Kidney epithelial cell (primary cell): Measurements from ENCODE around the gene FSTL4. TPM values are rescaled to one million over a fixed set of nuclear protein-coding genes. Genes with fewer than 3 reads are reported as not detected.
"Not testable (repeated sequence)": the region's sequence is repeated elsewhere in the genome, so short reads cannot be mapped to it uniquely, and the experiment has no call there.

ENCODE experiments used
- DNase-seq: peaks from one replicate; pipeline ENCODE4 v3.0.0-alpha.2; 2010; ENCODE audit warnings: low read depth
- H3K27me3 ChIP-seq: 2 replicates; pipeline ENCODE4 v1.6.0; 2011; ENCODE audit warnings: low read length; ENCODE audit not compliant: control insufficient read depth, insufficient read depth
- H3K36me3 ChIP-seq: 2 replicates; pipeline ENCODE4 v1.5.1; 2011; ENCODE audit warnings: low read length; ENCODE audit not compliant: control insufficient read depth, insufficient read depth
- H3K4me3 ChIP-seq: 2 replicates; pipeline ENCODE4 v1.5.1; 2011; ENCODE audit warnings: low read depth, mild to moderate bottlenecking, control low read depth, low read length
- total RNA-seq: library from RNA; depleted of rRNA; stranded (reverse); fragments of >200 nt; gene quantifications from 2 replicates; pipeline ENCODE4 v1.2.3, GENCODE V29; 2015
- TF ChIP-seq, protein P1 (sequence below): IDR thresholded peaks from 2 replicates; pipeline ENCODE4 v1.5.1; 2011; ENCODE audit warnings: mild to moderate bottlenecking, moderate library complexity, low read length, control low read depth, inconsistent platforms; ENCODE audit not compliant: insufficient read depth, poor library complexity, severe bottlenecking

The FSTL4 gene
- total RNA-seq, 1 donor from 2014 or later: not detected

DNA sequence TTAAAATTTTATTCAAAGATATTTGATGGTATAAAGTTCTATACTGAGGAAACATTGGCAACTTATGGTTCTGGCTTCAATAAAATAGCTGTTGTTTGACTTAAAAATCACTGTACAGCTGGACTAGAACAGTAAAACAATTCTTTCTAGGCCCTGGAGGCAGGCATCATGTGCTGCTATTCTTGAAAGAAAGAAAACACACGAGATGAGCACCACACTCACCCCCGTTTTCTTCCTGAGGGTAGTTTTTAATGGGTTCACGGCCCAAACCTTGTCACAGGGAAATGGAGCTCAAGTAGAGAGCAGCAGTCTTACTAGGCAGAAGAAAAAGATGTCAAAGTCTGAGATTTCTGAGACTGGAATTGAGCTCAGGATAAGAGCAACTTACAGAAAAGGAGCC is 68.0 kb downstream of the FSTL4 start:
- no peak overlapping the region for H3K4me3 ChIP-seq
- H3K27me3 ChIP-seq: peaks cover 4% of the 10 kb centered on the region
- TF ChIP-seq, protein P1, sequence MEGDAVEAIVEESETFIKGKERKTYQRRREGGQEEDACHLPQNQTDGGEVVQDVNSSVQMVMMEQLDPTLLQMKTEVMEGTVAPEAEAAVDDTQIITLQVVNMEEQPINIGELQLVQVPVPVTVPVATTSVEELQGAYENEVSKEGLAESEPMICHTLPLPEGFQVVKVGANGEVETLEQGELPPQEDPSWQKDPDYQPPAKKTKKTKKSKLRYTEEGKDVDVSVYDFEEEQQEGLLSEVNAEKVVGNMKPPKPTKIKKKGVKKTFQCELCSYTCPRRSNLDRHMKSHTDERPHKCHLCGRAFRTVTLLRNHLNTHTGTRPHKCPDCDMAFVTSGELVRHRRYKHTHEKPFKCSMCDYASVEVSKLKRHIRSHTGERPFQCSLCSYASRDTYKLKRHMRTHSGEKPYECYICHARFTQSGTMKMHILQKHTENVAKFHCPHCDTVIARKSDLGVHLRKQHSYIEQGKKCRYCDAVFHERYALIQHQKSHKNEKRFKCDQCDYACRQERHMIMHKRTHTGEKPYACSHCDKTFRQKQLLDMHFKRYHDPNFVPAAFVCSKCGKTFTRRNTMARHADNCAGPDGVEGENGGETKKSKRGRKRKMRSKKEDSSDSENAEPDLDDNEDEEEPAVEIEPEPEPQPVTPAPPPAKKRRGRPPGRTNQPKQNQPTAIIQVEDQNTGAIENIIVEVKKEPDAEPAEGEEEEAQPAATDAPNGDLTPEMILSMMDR: no peak
- DNase-seq: no peak
- no peaks in the 10 kb centered on the region for H3K36me3 ChIP-seq

DNA sequence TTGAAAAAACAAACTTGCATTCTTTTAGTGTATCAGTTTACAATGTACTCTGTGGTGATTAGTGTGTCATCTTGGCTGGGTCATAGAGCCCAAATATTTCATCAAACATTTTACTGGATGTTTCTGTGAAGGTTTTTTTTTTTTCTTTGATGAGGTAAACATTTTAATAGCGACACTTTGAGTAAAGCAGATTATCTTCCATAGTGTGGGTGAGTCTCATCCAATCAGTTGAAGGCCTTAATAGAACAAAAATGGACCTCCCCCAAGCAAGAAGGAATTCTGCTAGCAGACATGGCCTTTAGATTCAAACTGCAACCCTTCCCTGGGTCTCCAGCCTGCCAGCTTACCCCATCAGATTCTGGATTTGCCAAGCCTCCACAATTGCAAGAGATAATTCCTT is 72.5 kb downstream of the FSTL4 start:
- Histone ChIP-seq H3K4me3 (no peak overlapping the region), H3K27me3 (peaks cover 9% of the 10 kb centered on the region), H3K36me3 (no peaks in the 10 kb centered on the region)
- DNase-seq: no peak
- TF ChIP-seq, protein P1: no peak

DNA sequence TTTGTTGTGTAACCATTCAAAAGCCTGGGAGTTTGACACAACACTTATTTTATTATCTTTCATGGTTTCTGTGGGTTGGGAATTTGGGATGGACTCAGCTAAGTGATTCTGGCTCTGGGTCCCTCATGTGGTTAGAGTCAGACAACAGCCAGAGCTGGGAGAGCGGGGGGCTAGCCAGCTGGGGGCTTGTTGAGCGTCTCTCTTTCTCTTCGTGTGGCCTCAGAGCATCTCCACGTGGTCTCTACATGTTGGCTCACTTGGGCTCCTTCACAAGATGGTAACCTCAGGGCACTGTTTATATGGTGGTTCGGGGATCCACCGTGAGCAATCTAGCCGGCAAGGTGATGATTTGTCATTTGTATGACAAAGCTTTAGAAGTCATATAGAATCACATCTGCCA is 73.6 kb downstream of the FSTL4 start:
- Histone ChIP-seq H3K27me3 (peaks cover 10% of the 10 kb centered on the region), H3K4me3 (no peak overlapping the region), H3K36me3 (no peaks in the 10 kb centered on the region)
- DNase-seq: no peak
- TF ChIP-seq, protein P1: no peak

DNA sequence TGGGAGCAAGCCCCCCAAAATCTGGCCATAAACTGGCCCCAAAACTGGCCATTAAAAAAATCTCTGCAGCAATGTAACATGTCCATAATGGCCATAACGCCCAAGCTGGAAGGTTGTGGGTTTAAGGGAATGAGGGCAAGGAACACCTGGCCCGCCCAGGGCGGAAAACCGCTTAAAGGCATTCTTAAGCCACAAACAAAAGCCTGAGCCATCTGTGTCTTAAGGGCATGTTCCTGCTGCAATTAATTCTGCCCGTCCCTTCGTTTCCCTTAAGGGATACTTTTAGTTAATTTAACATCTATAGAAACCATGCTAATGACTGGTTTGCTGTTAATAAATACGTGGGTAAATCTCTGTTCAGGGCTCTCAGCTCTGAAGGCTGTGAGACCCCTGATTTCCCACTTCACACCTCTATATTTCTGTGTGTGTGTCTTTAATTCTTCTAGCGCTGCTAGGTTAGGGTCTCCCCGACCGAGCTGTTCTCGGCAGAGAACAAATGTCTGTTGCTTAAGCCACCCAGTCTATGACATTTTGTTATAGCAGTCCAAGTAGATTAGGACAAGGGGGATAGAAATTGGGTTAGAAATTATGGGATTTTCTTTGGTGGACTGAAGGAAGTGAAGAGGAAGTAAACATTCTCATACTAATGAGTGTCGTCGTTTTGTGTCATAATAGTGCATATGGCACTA is 77.0 kb downstream of the FSTL4 start:
- not testable (repeated sequence) for H3K27me3 ChIP-seq, H3K4me3 ChIP-seq, H3K36me3 ChIP-seq, DNase-seq

DNA sequence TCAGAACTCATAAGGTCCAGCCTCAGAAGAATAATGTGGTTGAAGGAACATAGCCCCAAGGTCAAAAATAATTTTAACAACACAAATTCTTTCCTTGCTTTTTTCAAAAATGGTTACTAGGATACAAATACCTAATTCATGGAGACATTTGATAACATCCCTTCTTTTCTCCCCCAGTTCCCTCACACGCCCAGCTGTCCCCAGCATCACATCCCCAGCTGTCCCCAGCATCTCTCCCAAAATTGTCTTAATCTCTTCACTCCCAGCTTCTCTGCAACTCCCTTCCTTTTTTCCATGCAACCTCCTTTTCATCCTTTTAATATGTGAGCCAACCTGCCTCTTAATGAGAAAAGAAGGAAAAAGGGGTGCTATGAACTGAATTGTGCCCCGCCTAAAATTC is 77.8 kb downstream of the FSTL4 start:
- Histone ChIP-seq H3K27me3 (peaks cover 6% of the 10 kb centered on the region), H3K36me3 (no peaks in the 10 kb centered on the region), H3K4me3 (no peak overlapping the region)
- DNase-seq: no peak
- TF ChIP-seq, protein P1: no peak

DNA sequence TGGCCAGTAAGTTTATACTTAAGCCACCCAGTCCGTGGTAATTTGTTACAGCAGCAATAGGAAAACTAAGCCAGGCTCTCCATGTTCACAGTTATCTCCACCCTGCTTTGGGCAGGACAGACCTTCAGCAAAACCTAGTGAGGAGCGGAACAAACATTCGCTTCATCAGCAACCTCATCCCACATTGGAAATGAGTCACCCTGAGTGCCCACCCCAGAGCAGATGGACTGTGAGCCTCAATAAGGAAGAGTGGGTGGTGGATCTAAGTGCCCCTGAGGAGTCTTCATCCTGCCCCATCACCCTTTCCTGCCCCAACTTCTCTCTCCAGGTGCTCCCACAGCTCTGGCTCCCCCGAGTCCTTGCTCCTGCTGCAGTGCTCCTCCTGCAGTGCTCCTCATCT is 78.8 kb downstream of the FSTL4 start:
- H3K36me3 ChIP-seq: no peaks in the 10 kb centered on the region
- TF ChIP-seq, protein P1: no peak
- DNase-seq: no peak
- H3K27me3 ChIP-seq: peaks cover 6% of the 10 kb centered on the region
- no peak overlapping the region for H3K4me3 ChIP-seq
